ENCODE measurements around the gene FAM217B. TPM values are rescaled to one million over a fixed set of nuclear protein-coding genes. Genes with fewer than 3 reads are reported as not detected.

Gene FAM217B
- total and polyA plus RNA-seq, 2 donors from 2014 or later, result 3.2 to 15.5 TPM

- intact Hi-C loops (cut with DNase I), result no loop called here
- TF ChIP-seq CTCF (IDR thresholded peaks at IDR 0.05; ENCODE audit: borderline replicate concordance, extremely low read depth, insufficient read depth), result no peak
- DNase-seq (no peak), FAIRE-seq (no peak)
- H3K4me3 ChIP-seq (ENCODE audit: low read length in 3 of 3), result no peak overlapping the region
- H3K9me3 ChIP-seq (ENCODE audit: control insufficient read depth in 2 of 3, insufficient read depth in 1 of 3, low read length in 3 of 3), result no peaks in the 10 kb centered on the region
- H3K36me3 ChIP-seq (ENCODE audit: control insufficient read depth in 2 of 3, insufficient read depth in 3 of 3, low read length in 3 of 3), result no peaks in the 10 kb centered on the region
- H3K27me3 ChIP-seq (ENCODE audit: control insufficient read depth, insufficient read depth, low read length), result no peaks in the 10 kb centered on the region
- H3K27ac ChIP-seq (ENCODE audit: low read depth in 2 of 2, low read length in 2 of 2), result no peak overlapping the region
- H3K9ac ChIP-seq (ENCODE audit: low read length in 3 of 3), result no peak overlapping the region
- no peaks in the 10 kb centered on the region for H3K4me1 ChIP-seq (ENCODE audit: control insufficient read depth in 2 of 3, insufficient read depth in 2 of 3, low read depth in 1 of 3, low read length in 3 of 3)
Measured at GRCh38 chr20:59983076-59983475, 42.9 kb downstream of the FAM217B start.

- Histone ChIP-seq H3K27ac (ENCODE audit: low read depth in 2 of 2, low read length in 2 of 2) (no peak overlapping the region), H3K4me3 (ENCODE audit: low read length in 3 of 3) (no peak overlapping the region), H3K9me3 (ENCODE audit: control insufficient read depth in 2 of 3, insufficient read depth in 1 of 3, low read length in 3 of 3) (no peaks in the 10 kb centered on the region), H3K36me3 (ENCODE audit: control insufficient read depth in 2 of 3, insufficient read depth in 3 of 3, low read length in 3 of 3) (no peaks in the 10 kb centered on the region), H3K9ac (ENCODE audit: low read length in 3 of 3) (no peak overlapping the region), H3K4me1 (ENCODE audit: control insufficient read depth in 2 of 3, insufficient read depth in 2 of 3, low read depth in 1 of 3, low read length in 3 of 3) (no peaks in the 10 kb centered on the region), H3K27me3 (ENCODE audit: control insufficient read depth, insufficient read depth, low read length) (no peaks in the 10 kb centered on the region)
- no peak for TF ChIP-seq CTCF (IDR thresholded peaks at IDR 0.05; ENCODE audit: borderline replicate concordance, extremely low read depth, insufficient read depth)
- DNase-seq (no peak), FAIRE-seq (peak; percentile 17)
- intact Hi-C loops (cut with DNase I), result no loop called here
Measured at GRCh38 chr20:59984541-59984940, 44.4 kb downstream of the FAM217B start.

- H3K4me3 ChIP-seq (ENCODE audit: low read length in 3 of 3), result no peak overlapping the region
- no peak for TF ChIP-seq CTCF (IDR thresholded peaks at IDR 0.05; ENCODE audit: borderline replicate concordance, extremely low read depth, insufficient read depth)
- no peak overlapping the region for H3K27ac ChIP-seq (ENCODE audit: low read depth in 2 of 2, low read length in 2 of 2)
- H3K36me3 ChIP-seq (ENCODE audit: control insufficient read depth in 2 of 3, insufficient read depth in 3 of 3, low read length in 3 of 3), result no peaks in the 10 kb centered on the region
- H3K4me1 ChIP-seq (ENCODE audit: control insufficient read depth in 2 of 3, insufficient read depth in 2 of 3, low read depth in 1 of 3, low read length in 3 of 3), result no peaks in the 10 kb centered on the region
- intact Hi-C loops (cut with DNase I), result no loop called here
- no peaks in the 10 kb centered on the region for H3K27me3 ChIP-seq (ENCODE audit: control insufficient read depth, insufficient read depth, low read length)
- DNase-seq (no peak), FAIRE-seq (no peak)
- H3K9me3 ChIP-seq (ENCODE audit: control insufficient read depth in 2 of 3, insufficient read depth in 1 of 3, low read length in 3 of 3), result no peaks in the 10 kb centered on the region
- H3K9ac ChIP-seq (ENCODE audit: low read length in 3 of 3), result no peak overlapping the region
Measured at GRCh38 chr20:59985164-59985563, 45.0 kb downstream of the FAM217B start.

GRCh38 chr20:59985864-59986263 lies 45.7 kb downstream of the FAM217B start:
- Histone ChIP-seq H3K4me1 (ENCODE audit: control insufficient read depth in 2 of 3, insufficient read depth in 2 of 3, low read depth in 1 of 3, low read length in 3 of 3) (no peaks in the 10 kb centered on the region), H3K9ac (ENCODE audit: low read length in 3 of 3) (no peak overlapping the region), H3K4me3 (ENCODE audit: low read length in 3 of 3) (no peak overlapping the region), H3K9me3 (ENCODE audit: control insufficient read depth in 2 of 3, insufficient read depth in 1 of 3, low read length in 3 of 3) (no peaks in the 10 kb centered on the region), H3K36me3 (ENCODE audit: control insufficient read depth in 2 of 3, insufficient read depth in 3 of 3, low read length in 3 of 3) (no peaks in the 10 kb centered on the region), H3K27me3 (ENCODE audit: control insufficient read depth, insufficient read depth, low read length) (no peaks in the 10 kb centered on the region), H3K27ac (ENCODE audit: low read depth in 2 of 2, low read length in 2 of 2) (no peak overlapping the region)
- intact Hi-C loops (cut with DNase I), result no loop called here
- FAIRE-seq (no peak), DNase-seq (no peak)
- TF ChIP-seq CTCF (IDR thresholded peaks at IDR 0.05; ENCODE audit: borderline replicate concordance, extremely low read depth, insufficient read depth), result no peak

Measured in kidney (tissue), 14 donors.